Central memory CD4-positive, alpha-beta T cell (primary cell): ENCODE measurements around the gene FNDC3B.

Experiments
- DNase-seq: peaks from one replicate; pipeline ENCODE4 v3.0.0; 2022

Gene FNDC3B

GRCh38 chr3:172272698-172273097 is 233.3 kb downstream of the FNDC3B start:
- no peak for DNase-seq

DNA sequence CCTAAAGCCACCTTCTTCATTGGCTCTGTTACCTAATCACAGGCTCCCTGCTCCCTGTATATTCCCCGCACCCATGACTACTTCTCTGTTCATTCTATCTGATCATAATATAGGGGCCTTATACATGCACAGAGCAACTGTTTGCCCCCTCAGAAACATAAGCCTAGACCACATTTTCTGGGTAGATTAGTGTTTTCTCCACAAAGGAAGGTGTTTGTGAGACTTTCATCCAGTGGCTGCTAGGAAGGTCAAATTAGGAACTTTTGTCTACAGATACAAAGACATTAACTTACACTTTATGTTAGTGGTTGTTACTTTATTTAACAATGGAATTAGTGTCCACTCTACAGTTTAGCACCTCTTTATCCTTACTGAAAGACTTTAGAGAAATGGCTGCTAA is 234.0 kb downstream of the FNDC3B start:
- DNase-seq: no peak

DNA sequence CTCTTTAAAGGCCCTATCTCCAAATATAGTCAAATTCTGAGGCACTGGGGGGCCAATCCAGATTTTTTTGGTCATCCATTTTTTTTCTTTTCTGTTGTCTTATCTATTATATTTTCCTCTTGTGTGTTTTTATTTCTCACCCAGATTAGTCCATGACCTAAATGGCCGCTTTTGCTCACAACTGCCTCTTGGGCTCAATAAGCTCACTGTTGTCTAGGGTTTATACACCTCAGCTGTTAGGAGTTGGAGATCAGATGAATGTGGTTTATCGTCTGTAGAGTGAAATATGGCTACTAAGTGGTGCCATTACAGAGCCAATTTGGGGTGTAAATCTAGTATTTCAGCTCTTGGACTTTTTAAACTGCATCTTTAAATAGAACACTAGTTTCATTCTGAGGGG is 235.5 kb downstream of the FNDC3B start:
- no peak for DNase-seq

DNA sequence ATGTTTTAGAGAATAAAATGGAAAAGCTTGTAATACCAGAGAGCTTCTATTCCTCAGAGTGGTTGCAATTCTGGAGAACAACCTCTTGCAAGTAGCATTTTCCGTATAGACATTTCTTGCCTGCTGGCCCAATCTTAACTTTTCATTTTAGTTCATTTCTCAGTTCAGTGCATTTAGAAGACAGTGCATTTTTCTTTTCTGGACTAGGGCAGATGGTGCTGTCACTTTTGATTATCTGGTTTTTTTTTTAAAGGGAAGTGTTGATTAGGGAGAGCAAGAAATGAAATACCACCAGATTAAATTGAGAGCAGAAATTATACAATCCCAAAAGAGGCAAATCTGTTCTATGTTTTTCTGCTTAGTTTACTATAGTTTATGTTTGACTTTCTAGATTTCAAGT is 236.2 kb downstream of the FNDC3B start:
- DNase-seq: no peak

- no peak for DNase-seq
These were observed 236.7 kb downstream of the FNDC3B start for GRCh38 chr3:172276103-172276502.

DNA sequence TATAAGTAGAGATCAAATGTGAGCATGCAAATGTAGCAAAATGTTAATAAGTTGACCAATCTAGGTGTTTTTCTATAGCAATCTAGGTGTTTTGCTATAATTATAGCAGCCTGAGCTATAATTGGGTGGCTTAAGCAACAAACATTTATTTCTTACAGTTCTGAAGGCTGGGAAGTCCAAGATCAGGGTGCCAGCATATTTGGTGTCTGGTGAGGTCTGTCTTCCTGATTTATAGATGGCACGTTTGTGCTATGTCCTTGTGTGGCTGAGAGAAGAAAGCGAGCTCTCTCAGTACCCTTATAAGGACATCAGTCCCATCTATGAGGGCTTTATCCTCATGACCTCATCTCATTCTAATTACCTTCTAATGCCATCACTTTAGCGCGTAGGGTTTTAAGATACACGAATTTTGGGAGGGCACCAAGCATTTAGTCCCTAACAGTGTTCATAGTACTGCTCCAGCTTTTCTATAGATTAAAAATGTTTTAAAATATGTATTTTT is 237.8 kb downstream of the FNDC3B start:
- no peak for DNase-seq

GRCh38 chr3:172279191-172279640 is 239.8 kb downstream of the FNDC3B start:
- DNase-seq: no peak

- DNase-seq: no peak
These were observed 240.6 kb downstream of the FNDC3B start for GRCh38 chr3:172279974-172280373.

DNA sequence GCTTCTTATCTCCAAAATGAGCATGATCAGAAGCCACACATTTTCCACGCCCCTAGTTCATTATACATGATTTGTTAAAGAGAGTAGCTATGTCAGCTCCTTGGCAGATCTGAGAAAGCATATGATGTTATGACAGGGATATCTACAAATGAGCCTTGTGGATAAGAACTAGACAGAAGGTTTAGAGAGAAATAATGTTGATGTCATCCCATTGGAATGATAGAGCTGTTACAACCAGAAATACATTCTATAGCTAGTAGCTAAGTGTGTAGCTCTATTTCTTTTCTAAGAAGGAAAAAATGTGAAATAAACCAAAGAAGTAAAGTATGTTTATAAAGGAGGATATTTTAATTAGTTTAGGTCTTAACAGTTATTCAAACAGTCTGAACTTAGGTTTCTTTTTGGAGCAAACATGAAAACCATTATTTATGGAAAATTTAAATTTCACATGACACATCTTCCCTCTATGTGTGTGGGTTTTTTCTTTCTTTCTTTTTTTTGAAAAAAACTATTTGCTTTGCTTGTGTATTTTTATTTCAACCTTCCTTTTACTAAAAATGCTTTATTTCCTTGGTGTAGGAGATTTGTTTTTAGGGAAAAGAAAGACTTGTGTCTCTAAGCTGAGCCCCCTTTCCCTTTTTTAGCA is 241.2 kb downstream of the FNDC3B start:
- no peak for DNase-seq

GRCh38 chr3:172281884-172282283 is 242.5 kb downstream of the FNDC3B start:
- no peak for DNase-seq

DNA sequence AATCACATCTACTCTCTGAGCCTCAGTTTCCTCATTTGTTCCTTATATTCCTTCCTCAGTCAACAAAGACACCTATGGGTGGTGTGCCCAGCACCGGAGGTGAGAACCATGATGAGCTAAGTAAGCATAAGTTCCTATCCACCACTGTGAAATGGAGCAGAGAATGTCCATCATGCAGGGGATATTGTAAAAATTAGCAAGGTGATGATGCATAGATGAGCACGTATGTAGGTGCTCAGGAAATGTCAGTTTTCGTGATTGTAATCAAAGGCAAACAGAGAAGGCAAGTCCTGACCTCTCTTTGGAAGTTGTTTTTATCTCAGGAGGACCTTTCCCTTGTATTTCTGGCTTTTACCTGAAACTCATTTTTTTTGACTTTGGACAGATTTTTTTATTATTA is 243.5 kb downstream of the FNDC3B start:
- no peak for DNase-seq

GRCh38 chr3:172283841-172284357 is 244.5 kb downstream of the FNDC3B start:
- DNase-seq: no peak

GRCh38 chr3:172285844-172286243 is 246.5 kb downstream of the FNDC3B start:
- DNase-seq: no peak

DNA sequence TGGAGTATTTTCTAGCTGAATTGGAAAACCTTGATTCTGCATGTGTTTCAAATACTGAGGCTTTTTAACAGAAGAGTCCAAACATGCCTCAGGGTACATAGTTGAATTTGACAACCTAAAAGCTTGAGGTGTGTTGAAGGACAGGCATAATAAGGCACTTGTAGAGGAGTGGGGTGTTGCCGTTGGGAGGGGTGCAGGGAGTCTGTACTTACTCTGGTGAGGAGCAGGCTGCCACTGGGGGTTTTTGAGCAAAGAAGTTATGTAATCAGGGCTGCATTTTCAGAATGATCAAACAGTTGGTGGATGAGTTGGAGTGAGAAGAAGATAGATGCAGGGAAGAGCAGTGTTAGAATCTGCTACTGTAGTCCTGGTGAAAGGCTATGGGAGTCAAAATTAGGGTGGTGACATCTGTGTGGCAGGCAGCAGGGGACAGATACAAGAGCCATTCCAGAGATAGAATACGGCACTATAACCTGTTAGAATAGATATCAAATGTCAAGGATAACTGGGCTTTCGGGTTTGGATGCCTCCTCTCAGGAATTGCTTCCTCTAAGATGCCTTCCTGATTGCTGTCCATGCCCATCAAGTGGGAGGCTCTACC is 247.3 kb downstream of the FNDC3B start:
- no peak for DNase-seq

DNA sequence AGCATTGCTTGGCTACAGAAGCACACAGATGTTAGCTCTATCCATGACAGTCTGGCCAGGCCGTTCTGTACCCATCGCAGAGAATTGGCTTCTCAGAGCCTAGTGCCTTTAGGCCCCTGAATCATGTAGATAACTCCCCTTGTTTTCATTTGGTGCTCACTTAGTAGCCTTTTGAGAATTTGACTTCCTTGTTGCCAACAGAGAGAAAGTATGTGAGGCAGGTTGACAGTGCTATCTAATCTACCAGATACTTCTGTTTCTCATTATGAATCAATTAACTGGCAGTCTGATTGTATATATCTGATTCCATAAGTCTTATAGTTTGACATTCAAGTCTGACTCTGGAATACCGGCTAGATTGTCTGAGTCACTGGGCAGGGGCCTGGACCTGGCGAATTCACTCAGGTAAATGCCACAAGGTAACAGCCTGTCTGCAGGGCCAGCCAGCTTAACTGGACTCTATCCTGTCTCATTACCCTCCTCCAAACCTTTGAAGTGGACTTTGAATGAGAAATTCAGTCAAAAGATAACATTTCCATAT is 248.6 kb downstream of the FNDC3B start:
- no peak for DNase-seq

DNA sequence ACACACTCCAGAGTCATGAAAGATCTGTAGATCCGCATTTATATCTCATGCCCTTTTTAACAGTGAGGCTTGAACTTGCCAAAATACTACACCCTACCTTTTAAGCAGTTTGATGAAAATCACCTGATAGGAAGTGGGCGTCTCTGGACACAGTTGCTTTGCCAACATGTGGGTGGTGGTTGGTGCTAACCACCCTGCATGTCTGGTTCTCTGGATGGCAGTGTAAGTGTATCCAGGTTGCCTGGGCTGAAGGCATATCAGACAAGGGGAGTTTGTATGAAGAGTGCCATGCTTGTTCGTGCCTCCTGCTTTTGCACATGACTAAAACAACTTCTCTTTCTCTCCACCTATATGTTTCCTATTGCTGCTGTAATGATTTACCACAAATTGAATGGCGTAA is 249.3 kb downstream of the FNDC3B start:
- no peak for DNase-seq

DNA sequence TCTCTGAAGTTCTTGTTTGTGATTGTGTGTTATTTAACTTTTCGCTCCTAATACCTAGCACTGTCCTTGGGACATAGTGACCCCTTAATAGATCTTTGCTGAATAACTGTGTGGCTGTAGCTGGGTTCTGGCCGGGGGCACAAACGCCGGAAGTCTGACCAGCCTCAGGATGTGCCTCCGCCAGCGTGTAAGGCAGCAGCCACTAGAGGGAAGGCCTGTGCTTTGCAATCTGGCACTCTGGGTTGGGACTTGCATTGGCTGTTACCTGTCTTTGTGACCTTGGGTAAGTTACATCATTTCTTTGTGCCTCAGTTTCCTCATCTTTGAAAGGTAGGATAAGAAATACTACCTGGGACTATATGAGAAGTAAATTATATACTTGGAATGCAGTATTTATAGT is 250.2 kb downstream of the FNDC3B start:
- no peak for DNase-seq

DNA sequence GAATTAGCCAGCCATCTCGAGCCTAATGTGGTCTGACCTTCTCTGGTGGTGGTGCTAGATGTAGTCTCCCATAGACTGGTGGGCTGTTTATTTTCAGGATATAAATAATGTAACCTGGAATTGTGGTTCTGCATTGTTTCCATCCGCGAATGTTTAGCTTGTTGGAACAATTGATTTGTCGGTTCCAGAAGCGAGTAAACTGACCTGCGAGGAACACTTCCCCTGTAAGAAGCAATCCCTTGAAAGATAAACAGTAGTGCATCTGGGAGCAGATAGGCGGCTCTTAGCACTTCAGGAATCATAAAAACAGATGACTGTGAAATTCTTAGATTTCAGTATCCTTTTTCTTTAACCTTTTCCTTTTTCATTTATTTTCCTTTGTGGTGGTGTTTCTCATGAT is 251.1 kb downstream of the FNDC3B start:
- DNase-seq: no peak

DNA sequence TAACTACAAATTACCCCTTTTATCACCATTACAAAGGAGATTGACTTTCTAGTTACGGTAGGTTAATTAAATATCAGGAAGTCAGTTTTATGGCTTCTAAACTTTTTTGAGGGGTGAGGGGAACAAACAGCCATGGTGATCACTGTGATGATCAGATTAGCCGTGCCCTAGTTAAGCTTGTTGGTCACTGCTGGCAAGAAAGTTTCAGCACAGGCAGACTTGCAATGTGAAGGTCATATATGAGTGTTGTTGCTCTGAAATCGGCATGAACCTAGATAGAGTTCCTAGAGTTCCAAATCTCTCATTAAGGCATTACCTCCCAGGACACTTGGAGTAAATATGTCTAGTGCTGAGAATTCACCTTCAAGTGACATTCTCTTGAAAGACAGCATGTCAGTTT is 252.3 kb downstream of the FNDC3B start:
- no peak for DNase-seq

DNA sequence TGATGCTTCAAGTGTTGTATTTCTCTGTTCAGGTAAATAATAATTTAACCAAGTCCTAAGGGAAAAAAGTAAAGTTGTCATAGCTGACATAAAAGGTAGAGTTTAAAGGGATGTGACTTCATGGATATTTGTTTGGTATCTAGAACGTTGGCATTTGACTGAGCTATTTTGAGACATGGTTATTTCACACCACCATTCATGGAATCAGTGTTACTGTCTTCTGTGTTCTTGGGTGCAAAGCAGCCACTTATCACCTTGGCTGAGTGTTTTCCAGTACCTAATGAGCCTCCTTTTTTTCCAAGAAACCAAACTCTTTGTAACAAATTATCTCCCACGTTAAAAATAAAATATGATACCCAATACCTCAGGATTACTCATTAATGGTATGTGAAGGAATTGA is 253.0 kb downstream of the FNDC3B start:
- no peak for DNase-seq

- no peak for DNase-seq
These were observed 253.7 kb downstream of the FNDC3B start for GRCh38 chr3:172293093-172293492.

GRCh38 chr3:172294223-172294806 is 254.9 kb downstream of the FNDC3B start:
- no peak for DNase-seq

DNA sequence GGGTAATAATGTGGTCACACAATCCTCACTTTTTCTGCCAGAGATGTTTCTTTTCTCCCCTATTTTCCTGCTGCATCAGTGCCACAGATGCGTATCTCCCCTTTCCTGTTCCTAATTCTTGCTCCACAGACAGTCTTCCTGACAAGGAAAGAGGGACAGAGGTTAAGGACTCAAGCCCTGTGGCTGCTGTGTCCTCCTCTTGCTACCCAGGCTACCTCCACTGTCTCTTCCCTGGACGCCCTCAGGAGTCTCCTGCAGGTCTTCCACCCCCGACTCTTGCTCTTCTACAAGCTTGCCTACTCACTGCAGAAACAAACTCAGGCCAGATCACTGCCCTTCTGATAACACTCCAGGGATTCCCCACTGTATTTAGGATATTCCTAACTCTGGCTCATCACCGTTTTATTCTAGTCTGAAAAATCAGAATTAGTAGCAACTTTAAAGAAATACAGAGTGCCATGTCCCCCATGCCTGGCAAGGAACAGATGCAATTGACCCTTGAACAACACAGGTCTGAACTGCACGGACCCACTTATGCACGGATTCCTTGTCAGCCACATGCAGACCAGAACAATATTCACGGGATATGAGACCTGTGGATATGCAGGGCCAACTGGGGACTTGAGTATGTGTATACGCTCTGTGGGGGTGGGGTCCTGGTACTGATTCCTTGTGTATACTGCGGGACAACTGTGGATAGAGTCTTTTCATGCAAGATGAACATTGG is 257.0 kb downstream of the FNDC3B start:
- DNase-seq: no peak
